OCI-LY3 (cell line): Measurements from ENCODE around the gene MAP2K3.

ENCODE experiments used
- H2AFZ ChIP-seq: fragments of 200-600, 300-600 bp; shearing (Covaris generic); 2 replicates; pipeline ENCODE4 v1.6.0; 2014; ENCODE audit warnings: antibody characterized with exemption, low read depth, low read length
- H3K27ac ChIP-seq: fragments of 200-600, 300-600 bp; sonication (generic); 2 replicates; pipeline ENCODE4 v1.5.1; 2014; ENCODE audit warnings: mild to moderate bottlenecking, low read length, moderate library complexity, mixed read lengths
- H3K27me3 ChIP-seq: fragments of 200-600, 300-600 bp; sonication (generic); 2 replicates; pipeline ENCODE4 v1.6.1; 2014; ENCODE audit warnings: low read depth, low read length, mixed read lengths
- H3K36me3 ChIP-seq: fragments of 200-600, 300-600 bp; sonication (generic); replicated peaks from 2 replicates; pipeline ENCODE3; 2014; ENCODE audit warnings: low read depth, low read length, mixed read lengths
- H3K4me1 ChIP-seq: fragments of 300-600, 200-600 bp; sonication (generic); 2 replicates; pipeline ENCODE4 v1.6.1; 2014; ENCODE audit warnings: low read length, mixed read lengths
- H3K4me2 ChIP-seq: fragments of 200-600, 300-600 bp; sonication (generic); 2 replicates; pipeline ENCODE4 v1.6.1; 2014; ENCODE audit warnings: low read length, mixed read lengths
- H3K4me3 ChIP-seq: fragments of 300-600, 200-600 bp; sonication (generic); 2 replicates; pipeline ENCODE4 v1.5.1; 2014; ENCODE audit warnings: antibody characterized with exemption, mild to moderate bottlenecking, low read length, moderate library complexity
- H3K79me2 ChIP-seq: fragments of 300-600, 200-600 bp; shearing (Covaris generic); 2 replicates; pipeline ENCODE4 v1.6.1; 2014; ENCODE audit warnings: mild to moderate bottlenecking, low read length, mixed read lengths
- H3K9ac ChIP-seq: fragments of 300-600, 200-600 bp; shearing (Covaris generic); 2 replicates; pipeline ENCODE4 v1.6.0; 2014; ENCODE audit warnings: mild to moderate bottlenecking, low read length, moderate library complexity
- H3K9me3 ChIP-seq: fragments of 200-600, 300-600 bp; shearing (Covaris generic); 2 replicates; pipeline ENCODE4 v1.6.1; 2014; ENCODE audit warnings: low read length, mixed read lengths; ENCODE audit not compliant: insufficient read depth
- H4K20me1 ChIP-seq: fragments of 200-600, 300-600 bp; sonication (generic); 2 replicates; pipeline ENCODE4 v1.6.1; 2016; ENCODE audit warnings: low read length, mixed read lengths; ENCODE audit not compliant: insufficient read depth
- EZH2phosphoT487 ChIP-seq: fragments of 200-600 bp; shearing (Covaris generic); IDR thresholded peaks from 2 replicates; pipeline ENCODE4 v1.6.1; 2018; ENCODE audit warnings: antibody characterized with exemption, mixed run types, low read depth
- TF ChIP-seq, protein P1 (sequence below): fragments of 200-600, 300-600 bp; sonication (generic); IDR thresholded peaks from 2 replicates; pipeline ENCODE4 v1.5.1; 2014; ENCODE audit warnings: antibody characterized with exemption, low read length, low read depth

MAP2K3 gene

DNA sequence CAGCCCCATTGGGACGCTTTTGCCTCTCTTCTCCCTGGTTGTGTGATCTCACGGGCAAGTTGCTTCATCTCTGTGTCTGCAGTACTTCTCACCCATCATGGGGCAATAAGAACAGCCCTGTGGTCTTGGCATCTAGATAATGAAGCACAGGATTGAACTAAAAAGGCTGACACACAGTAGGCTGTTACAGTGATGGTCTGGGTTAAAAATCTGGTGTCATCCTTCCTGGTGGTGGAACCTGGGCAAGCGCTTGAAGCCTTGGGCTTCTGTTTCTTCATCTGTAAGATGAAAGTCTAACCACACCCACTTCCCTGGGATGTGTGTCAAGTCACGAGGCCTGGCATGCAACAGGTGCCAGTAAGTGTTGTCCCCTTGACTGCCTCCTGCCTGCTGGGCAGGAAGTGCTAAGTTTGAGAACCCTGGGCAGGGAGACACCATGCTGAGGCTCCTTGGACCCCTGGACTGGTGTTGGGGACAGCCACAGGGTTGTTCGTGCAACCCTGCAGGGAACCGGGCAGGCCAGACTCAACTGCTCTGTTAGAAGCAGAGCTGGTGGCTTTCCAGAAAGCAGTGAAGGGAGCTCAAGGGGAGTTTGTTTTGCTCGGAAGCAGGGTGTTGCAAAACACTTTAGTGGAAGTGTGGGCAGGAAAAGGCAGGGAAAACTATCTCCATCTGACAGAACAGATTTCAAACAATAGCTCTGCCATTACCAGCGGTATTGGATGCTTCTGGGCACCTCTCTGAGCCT, 5.9 kb upstream of the MAP2K3 start:
- H3K9me3 ChIP-seq = no peaks in the 10 kb centered on the region
- H3K79me2 ChIP-seq = no peaks in the 10 kb centered on the region
- H3K27ac ChIP-seq = no peak overlapping the region
- no peaks in the 10 kb centered on the region for H4K20me1 ChIP-seq
- H2AFZ ChIP-seq = no peak overlapping the region
- no peaks in the 10 kb centered on the region for H3K36me3 ChIP-seq
- no peak for TF ChIP-seq EZH2phosphoT487
- TF ChIP-seq, protein P1, sequence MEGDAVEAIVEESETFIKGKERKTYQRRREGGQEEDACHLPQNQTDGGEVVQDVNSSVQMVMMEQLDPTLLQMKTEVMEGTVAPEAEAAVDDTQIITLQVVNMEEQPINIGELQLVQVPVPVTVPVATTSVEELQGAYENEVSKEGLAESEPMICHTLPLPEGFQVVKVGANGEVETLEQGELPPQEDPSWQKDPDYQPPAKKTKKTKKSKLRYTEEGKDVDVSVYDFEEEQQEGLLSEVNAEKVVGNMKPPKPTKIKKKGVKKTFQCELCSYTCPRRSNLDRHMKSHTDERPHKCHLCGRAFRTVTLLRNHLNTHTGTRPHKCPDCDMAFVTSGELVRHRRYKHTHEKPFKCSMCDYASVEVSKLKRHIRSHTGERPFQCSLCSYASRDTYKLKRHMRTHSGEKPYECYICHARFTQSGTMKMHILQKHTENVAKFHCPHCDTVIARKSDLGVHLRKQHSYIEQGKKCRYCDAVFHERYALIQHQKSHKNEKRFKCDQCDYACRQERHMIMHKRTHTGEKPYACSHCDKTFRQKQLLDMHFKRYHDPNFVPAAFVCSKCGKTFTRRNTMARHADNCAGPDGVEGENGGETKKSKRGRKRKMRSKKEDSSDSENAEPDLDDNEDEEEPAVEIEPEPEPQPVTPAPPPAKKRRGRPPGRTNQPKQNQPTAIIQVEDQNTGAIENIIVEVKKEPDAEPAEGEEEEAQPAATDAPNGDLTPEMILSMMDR = no peak
- no peak overlapping the region for H3K9ac ChIP-seq
- no peaks in the 10 kb centered on the region for H3K4me1 ChIP-seq
- H3K27me3 ChIP-seq = no peaks in the 10 kb centered on the region
- H3K4me2 ChIP-seq = no peak overlapping the region
- H3K4me3 ChIP-seq = no peak overlapping the region

DNA sequence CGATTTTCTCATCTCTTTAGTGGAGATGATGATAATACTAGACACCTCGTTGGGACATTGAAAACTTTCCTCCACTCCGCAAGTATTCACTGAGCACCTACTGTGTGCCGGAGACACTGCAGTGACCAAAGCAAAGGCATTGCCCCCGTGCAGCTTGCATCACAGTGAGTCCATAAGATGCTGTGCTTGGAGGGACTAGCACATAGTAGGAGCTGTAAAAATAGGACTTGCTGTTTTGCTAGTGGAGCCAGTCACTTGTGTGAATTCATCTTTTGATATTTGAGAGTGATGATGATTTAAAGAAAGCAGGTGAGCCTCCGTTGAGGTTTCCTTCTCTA, 5.3 kb upstream of the MAP2K3 start:
- TF ChIP-seq EZH2phosphoT487 = no peak
- TF ChIP-seq, protein P1 = no peak
- Histone ChIP-seq H3K4me1 (no peaks in the 10 kb centered on the region), H3K36me3 (no peaks in the 10 kb centered on the region), H3K4me3 (no peak overlapping the region), H3K4me2 (no peak overlapping the region), H3K9ac (no peak overlapping the region), H3K27me3 (no peaks in the 10 kb centered on the region), H3K9me3 (no peaks in the 10 kb centered on the region), H3K27ac (no peak overlapping the region), H2AFZ (no peak overlapping the region), H3K79me2 (no peaks in the 10 kb centered on the region), H4K20me1 (no peaks in the 10 kb centered on the region)

DNA sequence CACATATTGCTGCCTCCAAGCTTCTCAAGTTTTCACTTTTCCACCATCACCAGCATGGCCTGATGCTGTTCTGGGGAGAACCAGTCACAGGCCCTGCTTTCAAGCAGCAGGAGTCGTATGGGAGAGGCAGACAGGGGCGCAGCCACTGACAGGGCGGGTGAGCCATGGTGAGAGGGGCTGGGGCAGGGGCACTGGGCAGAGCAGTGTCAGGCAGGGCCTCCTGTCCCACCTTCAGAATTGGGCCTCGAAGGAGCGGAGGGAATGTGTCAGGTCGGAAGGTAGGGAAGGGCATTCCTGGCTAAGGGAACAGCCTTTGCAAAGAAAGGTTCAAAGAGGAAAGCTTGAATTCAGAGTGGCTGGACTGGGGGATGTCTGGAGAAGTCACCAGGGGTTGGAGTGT, 4.9 kb upstream of the MAP2K3 start:
- Histone ChIP-seq H2AFZ (no peak overlapping the region), H3K4me1 (no peaks in the 10 kb centered on the region), H3K9ac (no peak overlapping the region), H4K20me1 (no peaks in the 10 kb centered on the region), H3K9me3 (no peaks in the 10 kb centered on the region), H3K4me2 (no peak overlapping the region), H3K36me3 (no peaks in the 10 kb centered on the region), H3K27ac (no peak overlapping the region), H3K27me3 (no peaks in the 10 kb centered on the region), H3K4me3 (no peak overlapping the region), H3K79me2 (no peaks in the 10 kb centered on the region)
- TF ChIP-seq, protein P1 = no peak
- no peak for TF ChIP-seq EZH2phosphoT487

DNA sequence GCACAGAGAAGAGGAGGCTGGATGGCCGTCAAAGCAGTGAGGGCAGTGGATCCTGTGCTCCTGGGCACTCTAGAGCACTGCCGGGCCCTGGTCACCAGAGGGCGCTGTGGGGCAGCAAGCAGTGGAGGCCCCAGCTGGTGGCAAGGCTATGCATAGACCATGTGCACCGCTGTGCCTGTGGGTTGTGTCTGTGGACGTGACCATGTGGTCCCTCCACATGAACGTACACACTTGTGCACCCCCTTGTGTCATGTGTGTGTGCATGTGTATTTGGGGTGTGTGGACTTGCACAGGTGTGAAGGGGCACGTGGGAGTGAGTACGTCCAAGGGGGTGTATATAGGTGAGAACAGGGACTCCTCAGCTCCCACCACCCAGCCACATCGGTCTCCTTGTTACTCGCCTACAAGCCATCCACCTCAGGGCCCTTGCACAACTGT, 4.4 kb upstream of the MAP2K3 start:
- Histone ChIP-seq H3K4me1 (no peaks in the 10 kb centered on the region), H3K9me3 (no peaks in the 10 kb centered on the region), H3K27ac (no peak overlapping the region), H3K36me3 (no peaks in the 10 kb centered on the region), H3K4me2 (peak overlapping the region; percentile 28; the same call in 1 of the 2 replicates), H4K20me1 (no peaks in the 10 kb centered on the region), H3K27me3 (no peaks in the 10 kb centered on the region), H2AFZ (no peak overlapping the region), H3K79me2 (peaks cover 4% of the 10 kb centered on the region), H3K4me3 (no peak overlapping the region), H3K9ac (no peak overlapping the region)
- TF ChIP-seq, protein P1 = peak; percentile 50
- TF ChIP-seq EZH2phosphoT487 = no peak
